Bronchial epithelial cell (primary cell): ENCODE results near the gene GPATCH4. TPM values are rescaled to one million over a fixed set of nuclear protein-coding genes. Genes with fewer than 3 reads are reported as not detected.
A peak's percentile ranks its signal among the peaks of the same experiment; 100 is the strongest.

Experiments
- DNase-seq: peaks from one replicate; pipeline ENCODE4 v3.0.0-alpha.2; 2010; ENCODE audit warnings: low read depth
- FAIRE-seq: peaks from 2 replicates; lab custom pipeline; 2011; peaks lifted over from hg19 to GRCh38; lab: Jason Lieb, UNC
- H3K27me3 ChIP-seq: 2 replicates; pipeline ENCODE4 v1.5.1; 2011; ENCODE audit warnings: low read length; ENCODE audit not compliant: control insufficient read depth, insufficient read depth
- H3K36me3 ChIP-seq: 2 replicates; pipeline ENCODE4 v1.5.1; 2011; ENCODE audit warnings: low read length; ENCODE audit not compliant: control insufficient read depth, insufficient read depth
- H3K4me3 ChIP-seq: 2 replicates; pipeline ENCODE4 v1.5.1; 2011; ENCODE audit warnings: mild to moderate bottlenecking, low read depth, low read length, control low read depth
- CTCF ChIP-seq: IDR thresholded peaks from 2 replicates; pipeline ENCODE4 v1.5.1; 2011; ENCODE audit warnings: mild to moderate bottlenecking, moderate library complexity, low read length, control low read depth, inconsistent platforms; ENCODE audit not compliant: insufficient read depth, severe bottlenecking
- total RNA-seq: library from RNA; depleted of rRNA; stranded (reverse); fragments of >200 nt; gene quantifications from 2 replicates; pipeline ENCODE4 v1.2.1, GENCODE V29; 2014

Gene GPATCH4
- total RNA-seq, 1 donor from 2014 or later: 29.2 TPM

DNA sequence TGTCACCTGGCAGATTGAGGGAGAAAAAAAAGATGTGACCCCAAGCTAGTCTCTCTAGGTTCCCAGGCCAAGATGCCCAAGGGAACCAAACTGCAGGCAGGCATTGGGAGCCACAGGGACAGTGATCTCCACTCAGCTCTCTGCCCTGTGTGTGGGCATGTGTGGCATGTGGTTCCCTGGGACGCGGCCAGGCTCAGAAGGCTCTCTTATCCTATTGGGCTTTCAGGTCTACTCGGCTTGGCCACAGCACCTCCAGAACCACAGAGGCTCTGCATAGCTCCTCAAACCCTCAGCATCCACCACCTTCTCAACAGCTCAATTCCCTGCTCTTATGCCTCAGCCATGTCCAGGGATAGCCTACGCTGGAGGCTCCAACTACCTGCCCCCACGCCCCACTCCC lies 50.9 kb downstream of the GPATCH4 start:
- TF ChIP-seq CTCF: no peak
- H3K27me3 ChIP-seq: no peaks in the 10 kb centered on the region
- FAIRE-seq (peak; percentile 73), DNase-seq (no peak)
- H3K4me3 ChIP-seq: no peak overlapping the region
- H3K36me3 ChIP-seq: peaks cover 4% of the 10 kb centered on the region

- Histone ChIP-seq H3K27me3 (no peaks in the 10 kb centered on the region), H3K4me3 (no peak overlapping the region), H3K36me3 (peaks cover 4% of the 10 kb centered on the region)
- TF ChIP-seq CTCF: no peak
- DNase-seq (peak; percentile 59), FAIRE-seq (no peak)
These were observed 51.4 kb downstream of the GPATCH4 start for GRCh38 chr1:156549831-156550230.

DNA sequence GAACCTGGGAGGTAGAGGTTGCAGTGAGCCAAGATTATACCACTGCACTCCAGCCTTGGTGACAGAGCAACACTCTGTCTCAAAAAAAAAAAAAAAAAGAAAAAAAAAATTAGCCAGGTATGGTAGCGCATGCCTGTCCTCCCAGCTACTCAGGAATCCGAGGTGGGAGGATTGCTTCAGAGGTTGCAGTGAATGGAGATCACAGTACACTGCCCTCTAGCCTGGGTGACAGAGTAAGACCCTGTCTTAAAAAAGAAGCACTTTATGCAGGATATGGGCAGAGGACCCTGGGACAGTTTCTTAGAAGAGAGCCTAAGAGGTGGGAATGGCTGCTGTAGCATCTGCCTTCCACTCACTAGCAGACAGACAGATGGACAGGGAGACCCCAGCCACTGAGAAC lies 51.9 kb downstream of the GPATCH4 start:
- H3K4me3 ChIP-seq: no peak overlapping the region
- TF ChIP-seq CTCF: no peak
- DNase-seq (peak; percentile 14), FAIRE-seq (no peak)
- H3K27me3 ChIP-seq: no peaks in the 10 kb centered on the region
- peaks cover 4% of the 10 kb centered on the region for H3K36me3 ChIP-seq

DNA sequence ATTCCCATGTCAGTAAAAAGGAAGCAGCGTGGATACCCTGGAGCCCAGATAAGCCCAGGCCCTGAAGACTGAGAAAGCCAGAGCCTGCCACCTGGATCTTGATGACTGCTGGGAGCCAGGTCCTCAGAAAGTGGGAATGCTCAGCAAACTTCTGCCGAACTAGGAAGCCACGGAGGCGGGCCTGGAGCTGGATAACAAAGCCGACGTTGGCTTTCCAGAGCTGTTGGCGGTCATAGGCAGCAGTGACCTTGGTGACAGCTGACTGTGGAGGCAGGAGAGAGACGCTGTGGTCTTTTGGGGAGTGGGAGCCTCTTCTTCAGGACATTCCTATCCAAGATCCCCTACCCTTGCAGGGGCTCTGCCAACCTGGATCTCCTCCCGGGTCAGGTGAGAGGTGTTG lies 53.3 kb downstream of the GPATCH4 start:
- Histone ChIP-seq H3K36me3 (peaks cover 1% of the 10 kb centered on the region), H3K4me3 (no peak overlapping the region), H3K27me3 (no peaks in the 10 kb centered on the region)
- FAIRE-seq: no peak
- no peak for DNase-seq
- no peak for TF ChIP-seq CTCF

DNA sequence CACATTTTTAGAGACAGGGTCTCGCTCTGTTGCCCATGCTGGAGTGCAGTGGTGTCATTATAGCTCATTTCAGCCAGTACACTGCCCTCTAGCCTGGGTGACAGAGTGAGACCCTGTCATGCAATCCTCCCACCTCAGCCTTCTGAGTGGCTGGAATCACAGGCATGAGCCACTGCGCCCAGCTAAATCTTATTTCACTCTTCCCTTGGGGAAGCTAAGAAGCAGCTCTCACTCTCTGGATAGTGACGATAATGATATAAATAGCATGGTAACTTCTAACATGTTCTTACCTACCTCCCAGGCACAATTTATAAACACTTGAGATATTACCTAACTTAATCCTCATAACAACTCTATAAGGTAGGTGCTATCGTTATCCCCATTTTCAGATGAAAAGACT lies 53.8 kb downstream of the GPATCH4 start:
- H3K4me3 ChIP-seq: no peak overlapping the region
- no peak for FAIRE-seq
- no peak for TF ChIP-seq CTCF
- peaks cover 1% of the 10 kb centered on the region for H3K36me3 ChIP-seq
- no peak for DNase-seq
- H3K27me3 ChIP-seq: no peaks in the 10 kb centered on the region

GRCh38 chr1:156546267-156546666 lies 55.0 kb downstream of the GPATCH4 start:
- TF ChIP-seq CTCF: no peak
- FAIRE-seq: no peak
- DNase-seq: no peak
- Histone ChIP-seq H3K36me3 (peaks cover 1% of the 10 kb centered on the region), H3K27me3 (no peaks in the 10 kb centered on the region), H3K4me3 (no peak overlapping the region)
